CD4-positive, alpha-beta memory T cell (primary cell): Measurements from ENCODE around the gene ASIC5. TPM values are rescaled to one million over a fixed set of nuclear protein-coding genes. Genes with fewer than 3 reads are reported as not detected.

Experiments used
- CTCF ChIA-PET: fragments of 350-600 bp; sonication (Branson Sonifier 250); formaldehyde crosslinking; loops from one replicate; lab custom pipeline; 2021; ENCODE audit warnings: inconsistent platforms; ENCODE audit not compliant: partially characterized antibody; lab: Charles Lee
- POLR2A ChIA-PET: fragments of 350-600 bp; sonication (Branson Sonifier 250); formaldehyde crosslinking; loops from one replicate; lab custom pipeline; 2021; ENCODE audit not compliant: partially characterized antibody; lab: Charles Lee
- DNase-seq, 5 donors: peaks; one replicate each; pipeline versions ENCODE4 v3.0.0 to v3.0.0-alpha.2; 2020 to 2022; ENCODE audit warnings: mixed read lengths in 1 of 5
- H3K27ac ChIP-seq: one replicate; pipeline ENCODE4 v1.7.0; 2013; ENCODE audit warnings: low read depth, low read length
- H3K27me3 ChIP-seq: 2 replicates; pipeline ENCODE4 v1.7.0; 2013; ENCODE audit warnings: mild to moderate bottlenecking, low read length, moderate library complexity; ENCODE audit not compliant: insufficient read depth
- H3K36me3 ChIP-seq: 2 replicates; pipeline ENCODE4 v1.7.0; 2013; ENCODE audit warnings: mild to moderate bottlenecking, low read length, moderate library complexity; ENCODE audit not compliant: insufficient read depth
- H3K4me1 ChIP-seq: 2 replicates; pipeline ENCODE4 v1.7.0; 2013; ENCODE audit warnings: mild to moderate bottlenecking, low read length, moderate library complexity; ENCODE audit not compliant: insufficient read depth
- H3K4me3 ChIP-seq, 2 donors: one replicate each; pipeline ENCODE4 v1.7.0; 2013; ENCODE audit warnings: low read length in 2 of 2, mild to moderate bottlenecking in 1 of 2
- H3K9me3 ChIP-seq, 2 donors: one replicate each; pipeline ENCODE4 v1.7.0; 2013; ENCODE audit warnings: low read length in 2 of 2, control low read depth in 1 of 2; ENCODE audit not compliant: control insufficient read depth in 1 of 2
- H3K27ac Mint-ChIP-seq, 7 donors: one replicate each; pipeline ENCODE4 v1.8.0; 2020 to 2021; ENCODE audit warnings: mixed read lengths in 7 of 7, mild to moderate bottlenecking in 6 of 7, inconsistent platforms in 3 of 7, moderate library complexity in 3 of 7
- H3K27me3 Mint-ChIP-seq, 2 donors: one replicate each; pipeline ENCODE4 v1.8.0; 2020 to 2021; ENCODE audit warnings: mixed read lengths in 2 of 2
- H3K36me3 Mint-ChIP-seq, 2 donors: one replicate each; pipeline ENCODE4 v1.8.0; 2020 to 2021; ENCODE audit warnings: mixed read lengths in 2 of 2, inconsistent platforms in 1 of 2, mild to moderate bottlenecking in 1 of 2
- H3K4me1 Mint-ChIP-seq, 4 donors: one replicate each; pipeline ENCODE4 v1.8.0; 2020 to 2021; ENCODE audit warnings: mixed read lengths in 4 of 4, mild to moderate bottlenecking in 1 of 4
- H3K4me3 Mint-ChIP-seq, 8 donors: one replicate each; pipeline ENCODE4 v1.8.0; 2020 to 2021; ENCODE audit warnings: mixed read lengths in 8 of 8, mild to moderate bottlenecking in 7 of 8, moderate library complexity in 6 of 8, inconsistent platforms in 3 of 8
- H3K9me3 Mint-ChIP-seq, 8 donors: one replicate each; pipeline ENCODE4 v1.8.0; 2020 to 2021; ENCODE audit warnings: mixed read lengths in 8 of 8, mild to moderate bottlenecking in 5 of 8, inconsistent platforms in 3 of 8, moderate library complexity in 1 of 8
- intact Hi-C: fragments of 100-400 bp; cut with micrococcal nuclease; formaldehyde crosslinking; loops from one replicate; pipeline ENCODE4 v1.15.1; 2023
- polyA plus RNA-seq, 2 donors: library from polyadenylated mRNA; unstranded; fragments of 300-500 nt; fragmentation: Illumina TruSeq; gene quantifications; one replicate each; pipeline ENCODE4 v1.2.3, GENCODE V29; 2021
- total RNA-seq, 2 experiments: library from RNA; stranded (reverse); gene quantifications; one replicate each; pipeline ENCODE4 v1.2.3, GENCODE V29; 2021

Gene ASIC5
- total and polyA plus RNA-seq, 4 experiments from 2014 or later: not detected

GRCh38 chr4:155853189-155853588 is 12.9 kb downstream of the ASIC5 start:
- Mint-ChIP-seq H3K9me3 (peaks cover 0 to 4% (median 0%) of the 10 kb centered on the region in 8 donors), H3K27me3 (no peaks in the 10 kb centered on the region), H3K36me3 (no peaks in the 10 kb centered on the region), H3K4me1 (no peaks in the 10 kb centered on the region), H3K27ac (no peak overlapping the region), H3K4me3 (no peak overlapping the region)
- Histone ChIP-seq H3K36me3 (no peaks in the 10 kb centered on the region), H3K4me1 (no peaks in the 10 kb centered on the region), H3K27ac (no peak overlapping the region), H3K4me3 (no peak overlapping the region), H3K9me3 (no peaks in the 10 kb centered on the region), H3K27me3 (no peaks in the 10 kb centered on the region)
- no peak for DNase-seq
- intact Hi-C loops: no loop called here
- POLR2A ChIA-PET: no interaction called here
- CTCF ChIA-PET: no interaction called here

GRCh38 chr4:155849042-155849441 is 17.0 kb downstream of the ASIC5 start:
- no peaks in the 10 kb centered on the region for H3K9me3 ChIP-seq
- Mint-ChIP-seq H3K36me3 (no peaks in the 10 kb centered on the region), H3K4me1 (no peaks in the 10 kb centered on the region), H3K9me3 (peaks cover 0 to 4% (median under 1%) of the 10 kb centered on the region in 8 donors), H3K4me3 (no peak overlapping the region), H3K27me3 (no peaks in the 10 kb centered on the region), H3K27ac (no peak overlapping the region)
- H3K27me3 ChIP-seq: no peaks in the 10 kb centered on the region
- intact Hi-C loops: no loop called here
- no peaks in the 10 kb centered on the region for H3K4me1 ChIP-seq
- H3K4me3 ChIP-seq: no peak overlapping the region
- POLR2A ChIA-PET: no interaction called here
- CTCF ChIA-PET: no interaction called here
- no peak overlapping the region for H3K27ac ChIP-seq
- DNase-seq: no peak
- no peaks in the 10 kb centered on the region for H3K36me3 ChIP-seq

GRCh38 chr4:155846929-155847328 is 19.1 kb downstream of the ASIC5 start:
- no peak overlapping the region for H3K4me3 ChIP-seq
- no peaks in the 10 kb centered on the region for H3K4me1 ChIP-seq
- Mint-ChIP-seq H3K4me1 (no peaks in the 10 kb centered on the region), H3K9me3 (peaks cover 0 to 4% (median under 1%) of the 10 kb centered on the region in 8 donors), H3K27ac (no peak overlapping the region), H3K4me3 (no peak overlapping the region), H3K36me3 (no peaks in the 10 kb centered on the region), H3K27me3 (peaks cover 0 to 2% of the 10 kb centered on the region in 2 donors)
- H3K27me3 ChIP-seq: no peaks in the 10 kb centered on the region
- intact Hi-C loops: no loop called here
- DNase-seq: no peak
- CTCF ChIA-PET: no interaction called here
- POLR2A ChIA-PET: no interaction called here
- H3K9me3 ChIP-seq: no peaks in the 10 kb centered on the region
- no peak overlapping the region for H3K27ac ChIP-seq
- H3K36me3 ChIP-seq: no peaks in the 10 kb centered on the region

GRCh38 chr4:155842080-155842479 is 24.0 kb downstream of the ASIC5 start:
- Mint-ChIP-seq H3K27ac (no peak overlapping the region), H3K27me3 (peaks cover 1 to 8% of the 10 kb centered on the region in 2 donors), H3K4me3 (no peak overlapping the region), H3K4me1 (no peaks in the 10 kb centered on the region), H3K9me3 (peaks cover 0 to 3% (median 0%) of the 10 kb centered on the region in 8 donors), H3K36me3 (no peaks in the 10 kb centered on the region)
- H3K27ac ChIP-seq: no peak overlapping the region
- no peak for DNase-seq
- no peaks in the 10 kb centered on the region for H3K4me1 ChIP-seq
- no peaks in the 10 kb centered on the region for H3K27me3 ChIP-seq
- CTCF ChIA-PET: no interaction called here
- no peaks in the 10 kb centered on the region for H3K9me3 ChIP-seq
- POLR2A ChIA-PET: no interaction called here
- intact Hi-C loops: no loop called here
- no peak overlapping the region for H3K4me3 ChIP-seq
- no peaks in the 10 kb centered on the region for H3K36me3 ChIP-seq

- no peak overlapping the region for H3K4me3 ChIP-seq
- Mint-ChIP-seq H3K36me3 (no peaks in the 10 kb centered on the region), H3K4me1 (peaks cover 0 to 2% (median 0%) of the 10 kb centered on the region in 4 donors), H3K9me3 (peaks cover 0 to 1% (median 0%) of the 10 kb centered on the region in 8 donors), H3K27ac (no peak overlapping the region), H3K4me3 (no peak overlapping the region), H3K27me3 (peaks cover 1 to 8% of the 10 kb centered on the region in 2 donors)
- ChIA-PET CTCF (no interaction called here), POLR2A (no interaction called here)
- no peak overlapping the region for H3K27ac ChIP-seq
- no peak for DNase-seq
- intact Hi-C loops: no loop called here
- H3K4me1 ChIP-seq: no peaks in the 10 kb centered on the region
- H3K36me3 ChIP-seq: no peaks in the 10 kb centered on the region
- no peaks in the 10 kb centered on the region for H3K9me3 ChIP-seq
- no peaks in the 10 kb centered on the region for H3K27me3 ChIP-seq
These were observed 28.8 kb downstream of the ASIC5 start for GRCh38 chr4:155837203-155837796.

- POLR2A ChIA-PET: no interaction called here
- H3K27ac Mint-ChIP-seq: no peak overlapping the region
- DNase-seq: no peak
- no peak overlapping the region for H3K27ac ChIP-seq
- CTCF ChIA-PET: no interaction called here
- H3K4me3 ChIP-seq: no peak overlapping the region
- H3K27me3 ChIP-seq: no peaks in the 10 kb centered on the region
- no peaks in the 10 kb centered on the region for H3K9me3 ChIP-seq
- no peaks in the 10 kb centered on the region for H3K36me3 ChIP-seq
- H3K27me3 Mint-ChIP-seq: peaks cover under 1 to 3% of the 10 kb centered on the region in 2 donors
- peaks cover 0 to 1% (median 0%) of the 10 kb centered on the region in 8 donors for H3K9me3 Mint-ChIP-seq
- intact Hi-C loops: no loop called here
- no peaks in the 10 kb centered on the region for H3K36me3 Mint-ChIP-seq
- no peaks in the 10 kb centered on the region for H3K4me1 ChIP-seq
- H3K4me1 Mint-ChIP-seq: peaks cover 0 to 2% (median 0%) of the 10 kb centered on the region in 4 donors
- no peak overlapping the region for H3K4me3 Mint-ChIP-seq
These were observed 33.4 kb downstream of the ASIC5 start for GRCh38 chr4:155832664-155833063.

- H3K36me3 Mint-ChIP-seq: no peaks in the 10 kb centered on the region
- H3K9me3 Mint-ChIP-seq: no peaks in the 10 kb centered on the region
- ChIA-PET POLR2A (no interaction called here), CTCF (no interaction called here)
- no peak for DNase-seq
- H3K27ac Mint-ChIP-seq: no peak overlapping the region
- H3K27me3 ChIP-seq: no peaks in the 10 kb centered on the region
- no peaks in the 10 kb centered on the region for H3K4me1 ChIP-seq
- H3K4me3 Mint-ChIP-seq: no peak overlapping the region
- intact Hi-C loops: no loop called here
- H3K36me3 ChIP-seq: no peaks in the 10 kb centered on the region
- no peak overlapping the region for H3K27ac ChIP-seq
- H3K4me3 ChIP-seq: no peak overlapping the region
- no peaks in the 10 kb centered on the region for H3K4me1 Mint-ChIP-seq
- H3K27me3 Mint-ChIP-seq: peaks cover 0 to 1% of the 10 kb centered on the region in 2 donors
- H3K9me3 ChIP-seq: no peaks in the 10 kb centered on the region
These were observed 37.4 kb downstream of the ASIC5 start for GRCh38 chr4:155828628-155829027.
